Measurements from ENCODE around the gene PROSER2.

PROSER2 gene

GRCh38 chr10:11910102-11910501 is 86.9 kb downstream of the PROSER2 start:
- no peak for DNase-seq

- DNase-seq = no peak
Measured at GRCh38 chr10:11913079-11913641, 90.0 kb downstream of the PROSER2 start.

- no peak for DNase-seq
Measured at GRCh38 chr10:11918384-11918783, 95.2 kb downstream of the PROSER2 start.

- no peak for DNase-seq
Measured at GRCh38 chr10:11919271-11919670, 96.1 kb downstream of the PROSER2 start.

All from HCEC 1CT (cell line).